Measurements from ENCODE around the gene ZNF385A.
A peak's percentile ranks its signal among the peaks of the same experiment; 100 is the strongest.

ZNF385A gene

DNA sequence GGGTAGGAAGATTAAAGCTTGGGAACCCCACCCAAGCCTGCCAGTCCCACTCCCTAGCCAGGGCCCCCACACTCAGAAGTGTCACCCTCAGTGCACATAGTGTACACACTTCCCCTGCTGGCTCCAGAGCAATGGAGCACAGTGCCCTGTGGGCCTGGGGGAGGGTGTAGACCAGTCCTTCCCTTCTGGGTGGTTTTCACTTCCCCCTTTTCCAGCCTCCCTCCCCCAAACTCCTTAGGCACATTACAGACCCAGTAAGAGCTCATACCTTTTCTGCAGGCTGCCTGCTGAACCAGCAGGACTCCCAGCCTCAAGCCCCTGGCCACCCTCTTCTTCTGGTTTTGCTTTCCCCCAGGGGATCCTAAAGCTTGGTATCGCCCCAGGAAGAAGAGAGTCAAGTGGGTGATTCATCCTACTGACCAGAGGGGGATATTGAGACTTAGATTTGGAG, at the start of gene ZNF385A:
Gene ZNF385A (minus strand): TSS at position 143 of the 451 bp plus-strand sequence. CDS start 219 bp downstream, outside the sequence.
- DNase-seq (ENCODE audit: low spot score) = peak; percentile 71

DNA sequence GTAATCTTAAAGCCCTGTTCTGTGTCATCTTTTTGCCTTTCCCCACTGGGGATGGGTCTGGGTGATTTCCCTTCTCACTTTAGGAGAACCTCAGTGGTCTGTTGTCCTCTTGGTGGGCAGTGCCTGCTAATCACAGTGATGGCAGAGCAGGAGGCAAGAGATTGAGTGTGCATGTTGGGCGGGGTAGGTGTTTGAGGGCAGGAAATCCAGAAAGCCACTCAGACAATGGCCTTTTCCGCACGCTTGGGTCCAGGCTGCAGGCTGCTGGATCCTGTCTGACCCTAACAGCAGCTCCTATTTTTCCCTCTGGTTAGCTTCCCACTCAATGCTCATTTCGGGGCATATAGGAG, 48.3 kb upstream of the ZNF385A start:
- no peak for DNase-seq (ENCODE audit: low spot score)

DNA sequence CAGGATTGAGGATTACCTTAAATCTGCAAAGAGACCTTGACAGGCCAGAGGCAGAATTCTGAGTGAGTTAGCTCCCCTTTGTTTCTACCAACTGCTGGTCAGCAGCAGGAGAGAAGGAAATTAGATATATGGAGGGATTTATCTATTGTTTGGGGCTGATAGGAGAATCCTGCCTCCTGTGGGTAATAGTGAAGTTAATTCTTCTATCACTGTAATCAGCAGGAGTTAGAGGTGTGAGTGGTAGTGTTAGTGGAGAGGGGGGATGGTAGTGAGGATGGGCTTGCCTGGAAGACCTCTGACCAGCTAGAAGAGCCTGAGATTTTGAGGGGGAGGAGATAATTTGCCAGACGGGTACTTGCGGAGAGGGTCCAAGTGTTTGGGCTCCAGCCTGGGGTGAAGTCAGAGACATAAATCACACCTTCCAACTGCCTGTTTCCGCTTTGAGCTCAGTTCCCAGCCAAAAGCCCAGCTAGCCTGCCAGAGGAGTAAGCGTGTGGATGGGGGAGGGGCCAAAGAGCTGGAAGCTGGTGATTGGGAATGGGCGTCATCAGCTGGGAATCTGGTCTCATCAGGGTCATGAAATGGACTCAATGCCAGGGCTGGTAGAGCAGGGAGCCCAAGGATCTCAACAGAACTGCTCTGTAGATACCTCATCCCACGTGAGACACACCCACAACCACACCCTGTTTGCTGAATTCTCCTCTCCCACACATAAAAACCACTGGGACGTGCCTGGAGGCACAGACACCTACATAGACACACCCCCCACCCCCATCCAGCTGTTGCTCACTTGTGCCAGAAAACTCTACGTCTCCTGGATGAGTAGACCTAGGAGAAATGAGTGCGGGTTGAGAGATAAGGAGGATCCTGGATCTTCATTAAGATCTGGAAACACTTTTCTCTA, 47.6 kb upstream of the ZNF385A start:
- no peak for DNase-seq (ENCODE audit: low spot score)

- no peak for DNase-seq (ENCODE audit: low spot score)
Observed at GRCh38 chr12:54430471-54431069, 46.0 kb upstream of the ZNF385A start.

DNA sequence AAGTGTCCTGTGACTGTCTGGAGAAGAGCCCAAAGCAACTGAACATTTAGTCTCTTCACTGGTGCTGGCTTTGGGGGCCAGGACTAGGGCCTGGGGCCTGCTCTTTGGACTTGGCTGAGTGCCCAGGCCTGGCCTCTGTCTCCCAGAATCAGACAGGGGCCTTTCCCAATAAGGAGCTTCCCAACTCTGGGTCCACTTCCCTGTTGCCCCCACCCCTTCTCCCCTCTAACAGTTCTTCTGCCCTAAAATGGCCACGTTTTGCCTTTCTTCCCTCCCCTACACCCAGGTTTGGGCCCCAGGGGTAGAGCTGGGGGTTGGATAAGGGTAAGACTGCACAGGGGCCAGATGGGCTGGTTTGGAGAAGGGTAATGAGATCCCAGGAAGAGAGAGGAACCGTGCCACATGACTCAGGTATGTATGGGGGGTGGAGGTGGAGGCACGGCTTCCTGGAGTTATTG, 44.5 kb upstream of the ZNF385A start:
- no peak for DNase-seq (ENCODE audit: low spot score)

DNA sequence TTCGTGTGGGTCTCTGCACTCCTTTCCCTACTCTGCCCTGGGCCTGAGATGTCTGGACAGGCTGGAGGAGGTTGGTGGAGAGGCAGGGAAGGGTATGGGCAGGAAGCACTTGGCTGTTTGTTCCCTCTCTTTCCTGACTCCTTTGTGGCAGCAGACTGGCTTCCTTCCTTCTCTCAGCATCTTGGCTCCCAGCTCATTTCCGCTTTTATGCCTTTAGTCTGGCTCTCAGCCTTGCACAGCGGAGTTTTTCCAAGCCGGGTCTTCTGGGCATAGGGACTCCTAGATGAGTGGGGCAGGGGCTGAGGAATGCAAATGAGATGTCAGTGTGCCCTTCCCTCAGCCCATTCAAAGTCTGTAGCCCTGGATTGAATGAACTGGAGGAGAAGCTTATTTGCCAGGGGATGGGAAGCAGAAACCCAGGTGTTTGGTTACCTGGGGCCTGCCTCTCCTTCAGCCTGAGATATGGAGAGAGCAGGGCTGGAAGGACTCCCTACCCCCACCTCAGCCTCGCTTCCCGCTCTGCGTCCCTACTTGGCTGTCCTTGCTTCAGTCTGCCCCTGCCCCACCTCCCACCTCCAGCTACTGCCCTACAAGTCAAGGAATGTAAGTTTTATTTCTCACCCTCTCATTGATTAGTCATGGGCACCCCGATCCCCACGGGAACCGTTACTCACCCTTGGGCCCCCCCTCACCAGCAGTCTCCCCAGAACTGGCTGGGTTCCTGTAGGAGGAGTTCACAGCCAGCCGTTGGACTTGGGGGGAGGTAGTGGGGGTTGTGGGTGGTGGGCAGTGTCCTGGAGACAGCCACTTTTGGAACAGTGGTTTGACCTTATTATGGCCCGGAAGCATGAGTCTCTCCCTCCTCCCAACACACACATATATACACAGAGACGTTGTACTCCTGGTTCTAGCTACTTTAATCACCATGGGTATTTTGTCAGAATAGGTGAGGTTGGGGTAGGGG, 43.8 kb upstream of the ZNF385A start:
- no peak for DNase-seq (ENCODE audit: low spot score)

DNA sequence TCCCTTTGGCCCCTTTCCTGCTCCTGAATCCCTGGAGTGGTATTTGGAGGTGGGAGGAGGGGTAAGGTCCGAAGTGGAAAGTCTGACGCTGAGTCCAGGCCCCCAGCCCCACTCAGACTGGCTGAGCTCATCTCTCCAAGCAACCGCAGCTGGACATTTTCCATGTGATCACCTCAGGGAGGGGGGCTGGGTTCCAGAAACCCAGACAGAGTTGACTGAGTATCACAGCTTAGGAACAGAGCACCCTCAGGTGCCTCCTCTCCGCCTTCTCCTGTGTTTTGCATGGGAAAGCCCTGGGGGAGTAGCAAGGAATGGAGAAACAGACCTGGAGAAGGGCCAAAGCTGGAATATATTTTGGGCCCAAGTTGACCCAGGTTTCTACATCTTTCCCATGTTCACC, 42.6 kb upstream of the ZNF385A start:
- no peak for DNase-seq (ENCODE audit: low spot score)

GRCh38 chr12:54426690-54427089, 42.2 kb upstream of the ZNF385A start:
- DNase-seq (ENCODE audit: low spot score) = no peak

GRCh38 chr12:54425702-54426101, 41.2 kb upstream of the ZNF385A start:
- DNase-seq (ENCODE audit: low spot score) = no peak

GRCh38 chr12:54424224-54424623, 39.7 kb upstream of the ZNF385A start:
- DNase-seq (ENCODE audit: low spot score) = no peak

- DNase-seq (ENCODE audit: low spot score) = no peak
Observed at GRCh38 chr12:54423816-54424150, 39.2 kb upstream of the ZNF385A start.

- DNase-seq (ENCODE audit: low spot score) = no peak
Observed at GRCh38 chr12:54421879-54422250, 37.3 kb upstream of the ZNF385A start.

DNA sequence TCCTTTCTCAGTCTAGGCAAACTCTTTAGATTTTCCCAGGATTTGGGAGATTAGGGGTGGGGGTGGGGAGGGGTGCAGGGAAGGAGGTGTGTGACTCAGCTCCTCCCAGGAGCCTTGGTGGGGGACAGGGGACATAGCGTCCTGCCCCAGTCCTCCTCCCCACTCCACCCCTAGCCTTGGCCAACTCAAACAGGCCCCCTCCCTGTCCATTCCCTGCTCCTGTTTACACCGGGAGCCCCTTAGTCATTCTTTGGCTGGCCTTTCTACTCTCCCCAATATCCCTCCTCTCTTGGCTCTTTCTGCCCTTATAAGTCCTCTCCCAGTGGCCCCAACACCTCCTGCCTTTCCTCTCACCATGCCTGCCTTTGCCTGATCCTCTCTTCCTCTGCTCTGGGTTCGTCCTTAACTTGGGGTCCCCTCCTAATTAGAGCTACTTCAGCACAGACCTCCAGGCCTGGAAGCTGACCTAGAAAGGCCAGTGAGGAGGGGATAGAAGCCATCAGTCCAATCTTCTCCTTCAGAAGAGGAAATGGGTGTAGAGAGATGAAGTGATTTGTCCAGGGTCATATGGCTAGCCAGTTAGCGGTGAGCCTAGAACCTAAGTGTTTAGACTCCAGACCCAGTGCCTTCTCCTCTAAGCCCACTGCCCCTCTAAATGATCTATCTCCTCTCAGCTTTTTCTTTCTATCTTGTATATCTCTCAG, 36.8 kb upstream of the ZNF385A start:
- DNase-seq (ENCODE audit: low spot score) = no peak

DNA sequence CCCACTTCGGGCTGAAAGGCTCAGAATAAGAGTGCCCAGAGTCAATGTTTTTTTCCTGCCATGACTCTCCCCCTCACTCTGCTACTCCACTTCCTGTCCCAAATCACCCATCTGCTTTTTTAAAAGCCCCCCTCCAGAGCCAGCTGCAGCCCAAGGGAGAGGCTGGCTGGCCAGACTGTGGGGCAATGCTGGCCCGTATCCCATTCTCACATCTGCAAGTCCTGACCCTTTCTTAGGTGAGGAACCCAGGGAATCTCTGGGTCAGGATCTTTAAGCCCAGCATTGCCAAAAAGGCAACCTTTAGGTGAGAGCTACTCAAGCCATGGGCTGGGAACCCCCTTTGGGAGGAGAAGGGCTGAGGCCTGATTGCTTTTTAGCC, 36.2 kb upstream of the ZNF385A start:
- DNase-seq (ENCODE audit: low spot score) = no peak

DNA sequence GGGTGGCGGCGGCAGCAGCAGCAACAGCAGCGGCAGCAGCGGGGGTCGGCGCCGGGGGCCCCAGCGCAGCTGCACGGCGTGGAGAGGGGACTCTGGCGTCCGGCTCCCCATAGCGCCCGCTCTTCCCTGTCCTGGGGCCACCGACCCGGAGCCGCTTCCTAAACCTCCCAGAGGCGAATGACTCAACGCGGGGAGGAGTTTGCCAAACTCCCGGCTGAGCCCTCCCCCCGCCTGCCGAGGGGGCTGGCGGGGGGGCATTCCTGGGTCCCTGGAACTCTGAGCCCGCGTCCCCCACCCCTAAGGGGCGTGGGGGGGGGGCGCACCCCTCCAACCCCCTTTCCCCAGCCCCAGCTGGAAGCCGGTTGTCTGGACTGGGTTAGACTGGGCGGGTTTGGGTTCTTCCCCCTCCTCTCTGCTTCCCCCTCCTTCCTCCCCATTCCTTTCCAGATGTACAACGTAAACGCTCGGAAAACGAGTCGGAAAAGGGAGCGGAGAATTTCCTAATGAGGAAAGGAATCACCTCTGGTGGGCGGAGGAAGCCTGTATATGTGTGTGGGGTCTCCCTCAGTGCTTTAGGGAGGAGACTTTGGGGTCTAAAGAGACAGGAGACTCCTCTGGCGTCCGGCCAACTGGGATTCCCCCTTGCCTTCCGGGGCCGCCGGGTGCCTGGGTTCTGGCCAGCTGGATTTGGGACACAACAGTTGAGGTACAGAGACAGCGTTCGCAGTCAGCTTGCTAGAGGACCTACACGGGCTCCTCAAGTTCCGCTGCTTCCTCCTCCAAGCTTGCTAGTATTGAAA, 34.8 kb upstream of the ZNF385A start, which contains the start of gene ITGA5:
Gene ITGA5 (minus strand): TSS at position 179 of the 800 bp plus-strand sequence. CDS start 68 bp downstream, at position 111.
- no peak for DNase-seq (ENCODE audit: low spot score)

- no peak for DNase-seq (ENCODE audit: low spot score)
Observed at GRCh38 chr12:54418441-54419087, 34.0 kb upstream of the ZNF385A start.

- no peak for DNase-seq (ENCODE audit: low spot score)
Observed at GRCh38 chr12:54417712-54418440, 33.3 kb upstream of the ZNF385A start.

DNA sequence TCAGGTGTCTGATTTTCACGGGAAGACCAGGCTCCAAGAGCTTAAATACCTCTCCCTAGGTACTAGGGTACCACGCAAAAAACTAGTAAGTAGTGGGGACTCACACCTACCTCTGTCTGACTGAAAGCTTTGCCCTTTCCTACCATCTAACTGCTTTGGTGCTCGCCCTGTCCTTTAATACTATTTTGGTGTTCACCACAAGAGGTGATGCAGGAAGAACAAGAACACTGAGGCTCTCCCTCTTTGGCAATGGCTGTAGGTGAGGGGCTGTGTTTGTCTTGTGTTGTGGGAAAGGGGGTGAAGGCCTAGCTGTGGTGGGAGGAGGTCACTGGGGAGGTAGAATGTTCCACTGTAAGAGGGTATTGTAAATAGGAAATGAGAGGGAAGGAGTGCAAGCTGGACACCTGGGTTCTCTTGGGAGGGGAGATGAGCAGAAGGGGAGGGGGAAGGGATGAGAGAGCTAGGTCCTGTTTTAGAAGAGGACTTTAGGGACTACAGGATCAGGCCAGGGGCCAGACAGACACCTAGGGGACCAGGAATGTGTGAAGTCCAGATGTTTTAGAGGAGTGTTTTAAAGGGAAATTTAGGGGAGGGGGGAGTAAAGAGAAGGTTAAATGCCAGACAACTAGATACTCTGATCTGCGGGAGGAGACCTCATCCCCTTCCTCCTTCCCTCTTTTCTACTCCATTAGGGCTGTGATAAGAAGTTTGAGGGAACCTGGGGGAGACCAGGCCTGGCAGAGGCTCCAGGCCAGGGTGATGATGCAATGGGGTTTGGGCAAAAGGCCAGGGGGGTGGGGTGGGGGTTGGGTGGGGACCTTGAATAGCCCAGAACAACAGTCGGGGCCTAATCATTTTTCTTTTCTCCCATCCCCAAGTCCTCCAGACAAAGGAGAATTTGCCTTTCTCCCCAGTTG, 32.4 kb upstream of the ZNF385A start:
- no peak for DNase-seq (ENCODE audit: low spot score)

Measured in germinal center (tissue), 1 donor.